ENCODE measurements around the gene ELAPOR1. TPM values are rescaled to one million over a fixed set of nuclear protein-coding genes. Genes with fewer than 3 reads are reported as not detected.
A peak's percentile ranks its signal among the peaks of the same experiment; 100 is the strongest.

Gene ELAPOR1
- total RNA-seq, 4 donors from 2014 or later, result 0.08 to 18.8 (median 0.40) TPM; not detected in 1

GRCh38 chr1:109075531-109076490 is 38.1 kb upstream of the ELAPOR1 start, which contains the start of gene TAF13:
Gene TAF13 (minus strand): TSS chr1:109076003. CDS start chr1:109075947, 56 bp downstream.
- TF ChIP-seq CTCF (IDR thresholded peaks at IDR 0.05) (peak in 3 of 4 experiments; percentile 45 to 82 (median 81)), EP300 (IDR thresholded peaks at IDR 0.05) (no peak), POLR2A (IDR thresholded peaks at IDR 0.05) (peak; percentile 94 to 95), POLR2AphosphoS5 (IDR thresholded peaks at IDR 0.05) (peak; percentile 99)
- 8 to 14% methylated on average over 6 to 17 of the region's 39 CpGs for WGBS, 2 donors (ENCODE audit: low coverage in 1 of 2)
- Histone ChIP-seq H3K9me3 (no peaks in the 10 kb centered on the region), H3K27me3 (no peaks in the 10 kb centered on the region), H3K4me1 (peaks cover 0 to 31% (median 6%) of the 10 kb centered on the region in 3 donors), H3K36me3 (peaks cover 0 to 27% of the 10 kb centered on the region in 2 donors), H3K27ac (peak within 1 kb of the TSS; percentile 91 to 98 (median 95)), H3K4me3 (peak within 1 kb of the TSS; percentile 64 to 96)
- ATAC-seq, result peak; percentile 100

- no peak for TF ChIP-seq CTCF (IDR thresholded peaks at IDR 0.05)
- TF ChIP-seq POLR2A (IDR thresholded peaks at IDR 0.05), result no peak
- no peak for TF ChIP-seq EP300 (IDR thresholded peaks at IDR 0.05)
- TF ChIP-seq POLR2AphosphoS5 (IDR thresholded peaks at IDR 0.05), result no peak
- H3K4me1 ChIP-seq, result peaks cover 0 to 29% (median 6%) of the 10 kb centered on the region in 3 donors
- no peak for ATAC-seq
- H3K4me3 ChIP-seq, result no peak overlapping the region
- H3K9me3 ChIP-seq, result no peaks in the 10 kb centered on the region
- H3K36me3 ChIP-seq, result peaks cover 0 to 6% of the 10 kb centered on the region in 2 donors
- no peaks in the 10 kb centered on the region for H3K27me3 ChIP-seq
- no peak overlapping the region for H3K27ac ChIP-seq
- WGBS, 2 donors (ENCODE audit: low coverage in 1 of 2), result 80% methylated on average over 1 of the region's 1 CpG; no CpG with 5 or more reads in 1 of the 2 donors
Measured at GRCh38 chr1:109078317-109078716, 35.6 kb upstream of the ELAPOR1 start.

- WGBS, 2 donors (ENCODE audit: low coverage in 1 of 2), result 93 to 100% methylated on average over 2 of the region's 2 CpGs
- Histone ChIP-seq H3K9me3 (no peaks in the 10 kb centered on the region), H3K4me3 (no peak overlapping the region), H3K27ac (peak overlapping the region in 3 of 4 donors; percentile 53 to 60 (median 58)), H3K36me3 (no peaks in the 10 kb centered on the region), H3K4me1 (peaks cover 0 to 22% (median 6%) of the 10 kb centered on the region in 3 donors), H3K27me3 (no peaks in the 10 kb centered on the region)
- ATAC-seq, result no peak
- TF ChIP-seq POLR2A (IDR thresholded peaks at IDR 0.05) (no peak), CTCF (IDR thresholded peaks at IDR 0.05) (no peak), POLR2AphosphoS5 (IDR thresholded peaks at IDR 0.05) (no peak), EP300 (IDR thresholded peaks at IDR 0.05) (no peak)
Measured at GRCh38 chr1:109079240-109079622, 34.7 kb upstream of the ELAPOR1 start.

- Histone ChIP-seq H3K9me3 (no peaks in the 10 kb centered on the region), H3K4me3 (no peak overlapping the region), H3K36me3 (no peaks in the 10 kb centered on the region), H3K27ac (peak overlapping the region in 3 of 4 donors; percentile 57 to 60 (median 58)), H3K27me3 (no peaks in the 10 kb centered on the region), H3K4me1 (peaks cover 0 to 12% (median 0%) of the 10 kb centered on the region in 3 donors)
- TF ChIP-seq CTCF (IDR thresholded peaks at IDR 0.05) (no peak), POLR2AphosphoS5 (IDR thresholded peaks at IDR 0.05) (no peak), POLR2A (IDR thresholded peaks at IDR 0.05) (no peak), EP300 (IDR thresholded peaks at IDR 0.05) (no peak)
- WGBS, 2 donors (ENCODE audit: low coverage in 1 of 2), result 74 to 90% methylated on average over 2 to 5 of the region's 5 CpGs
- ATAC-seq, result no peak
Measured at GRCh38 chr1:109080441-109081082, 33.4 kb upstream of the ELAPOR1 start.

All from gastroesophageal sphincter (tissue), 4 donors.